GM18517 (cell line): ENCODE measurements around the gene TPRG1.
"Not testable (repeated sequence)": the region's sequence is repeated elsewhere in the genome, so short reads cannot be mapped to it uniquely, and the experiment has no call there.

Source experiments
- ATAC-seq: cut with Tn5 transposase; IDR thresholded peaks from one replicate; pipeline ENCODE4 v1.9.1; 2021; ENCODE audit warnings: mild to moderate bottlenecking, moderate library complexity; ENCODE audit not compliant: unreplicated experiment

TPRG1 gene

GRCh38 chr3:189307963-189308362 lies 136.2 kb downstream of the TPRG1 start:
- peak; percentile 39 for ATAC-seq

GRCh38 chr3:189308608-189309007 lies 136.8 kb downstream of the TPRG1 start:
- no peak for ATAC-seq

DNA sequence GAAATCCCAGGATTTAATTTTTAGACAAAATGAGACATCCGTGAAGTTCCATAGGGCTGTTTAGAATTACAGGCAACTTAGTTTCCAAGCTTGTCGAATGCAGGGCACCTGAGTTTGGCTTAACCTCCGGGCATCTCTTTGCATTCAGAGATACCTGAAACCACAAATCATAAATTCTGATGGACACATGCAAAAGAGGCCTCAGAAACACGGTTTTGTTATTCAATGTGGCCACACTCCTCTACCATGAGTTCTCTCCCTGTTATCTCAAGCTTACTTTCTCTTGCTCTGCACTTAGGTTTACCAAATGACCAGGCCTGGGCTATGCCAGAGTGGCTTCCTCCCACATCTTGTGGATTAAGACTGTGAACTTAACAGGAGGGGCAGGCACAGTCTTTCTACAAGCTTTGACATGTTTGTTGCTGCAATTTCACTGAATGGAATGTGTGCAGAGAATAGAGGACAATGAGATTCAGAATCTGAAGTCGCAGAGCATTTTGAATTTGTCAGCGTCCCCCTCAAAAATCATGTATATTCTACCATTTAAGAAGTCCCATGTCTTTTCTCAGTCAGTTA lies 137.7 kb downstream of the TPRG1 start:
- ATAC-seq: no peak

- no peak for ATAC-seq
Observed at GRCh38 chr3:189311521-189311920, 139.8 kb downstream of the TPRG1 start.

DNA sequence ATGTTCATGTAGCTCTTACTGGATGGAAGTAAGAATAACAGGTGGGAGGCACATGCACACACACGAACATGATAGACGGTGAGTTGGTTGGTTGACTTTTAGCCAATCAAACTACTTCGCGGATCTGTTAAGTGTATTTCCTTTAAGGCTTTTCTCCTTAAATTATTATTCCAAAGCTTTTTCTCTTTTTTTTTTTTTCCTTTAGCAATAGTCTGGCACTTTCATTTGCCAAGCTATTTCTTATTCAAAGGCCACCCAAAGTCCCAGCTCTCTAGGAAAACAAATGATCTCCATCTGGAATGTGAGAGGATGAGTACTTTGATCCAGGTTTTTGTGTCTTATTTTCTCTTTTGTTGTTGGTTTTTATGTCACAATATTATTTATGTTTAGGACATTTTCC lies 141.1 kb downstream of the TPRG1 start:
- ATAC-seq: no peak

DNA sequence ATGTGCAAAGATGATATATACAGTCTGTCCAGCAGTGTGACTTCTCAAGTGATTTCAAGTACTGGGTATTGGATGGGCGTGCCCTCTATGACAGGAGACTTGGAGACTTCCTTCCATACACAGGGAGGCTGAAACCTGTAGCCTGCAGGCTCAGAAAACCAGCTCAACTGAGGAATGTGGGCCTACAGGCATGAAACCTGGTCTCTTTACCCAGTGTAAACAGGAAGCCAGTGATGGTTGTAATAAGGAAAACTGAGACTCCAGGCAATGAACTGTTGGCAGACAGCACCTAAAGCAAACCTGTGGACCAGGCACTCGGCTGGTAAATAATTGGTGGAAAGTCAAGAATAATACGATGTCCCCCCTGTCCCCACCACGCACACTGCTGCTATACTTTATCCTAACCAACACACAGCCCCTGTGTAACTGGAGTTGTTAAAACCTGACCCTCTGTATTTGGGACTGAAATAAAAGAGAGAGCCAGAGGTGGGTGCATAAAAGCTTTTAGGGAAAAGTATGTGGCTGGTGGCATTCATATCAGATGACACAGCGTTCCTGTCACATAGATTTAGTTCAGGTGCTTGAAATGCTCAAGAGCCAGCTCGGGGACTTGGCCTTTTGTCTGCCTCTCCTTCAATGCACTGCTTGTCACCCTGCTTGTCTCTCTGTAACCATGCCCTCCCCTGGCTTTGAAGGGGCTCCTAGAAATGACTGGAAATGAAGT lies 144.7 kb downstream of the TPRG1 start:
- no peak for ATAC-seq

GRCh38 chr3:189317911-189318310 lies 146.1 kb downstream of the TPRG1 start:
- no peak for ATAC-seq

DNA sequence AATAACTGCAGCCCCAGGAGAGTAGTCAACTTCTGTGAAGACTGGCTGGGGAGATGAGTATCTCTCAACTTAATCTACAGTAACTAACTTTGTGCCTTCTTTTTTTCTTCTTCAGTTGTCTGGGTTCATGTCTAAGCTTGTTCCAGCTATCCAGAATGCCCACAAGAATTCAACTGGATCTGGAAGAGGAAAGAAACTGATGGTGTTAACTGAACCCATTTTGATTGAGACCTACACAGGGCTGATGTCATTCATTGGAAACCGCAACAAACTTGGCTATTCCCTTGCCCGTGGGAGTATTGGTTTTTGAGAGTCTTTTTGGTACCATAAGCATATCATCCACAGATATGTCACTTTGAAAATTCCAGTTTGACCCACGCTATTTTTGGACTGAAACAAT lies 148.7 kb downstream of the TPRG1 start:
- no peak for ATAC-seq

- no peak for ATAC-seq
Observed at GRCh38 chr3:189322339-189322738, 150.6 kb downstream of the TPRG1 start.

DNA sequence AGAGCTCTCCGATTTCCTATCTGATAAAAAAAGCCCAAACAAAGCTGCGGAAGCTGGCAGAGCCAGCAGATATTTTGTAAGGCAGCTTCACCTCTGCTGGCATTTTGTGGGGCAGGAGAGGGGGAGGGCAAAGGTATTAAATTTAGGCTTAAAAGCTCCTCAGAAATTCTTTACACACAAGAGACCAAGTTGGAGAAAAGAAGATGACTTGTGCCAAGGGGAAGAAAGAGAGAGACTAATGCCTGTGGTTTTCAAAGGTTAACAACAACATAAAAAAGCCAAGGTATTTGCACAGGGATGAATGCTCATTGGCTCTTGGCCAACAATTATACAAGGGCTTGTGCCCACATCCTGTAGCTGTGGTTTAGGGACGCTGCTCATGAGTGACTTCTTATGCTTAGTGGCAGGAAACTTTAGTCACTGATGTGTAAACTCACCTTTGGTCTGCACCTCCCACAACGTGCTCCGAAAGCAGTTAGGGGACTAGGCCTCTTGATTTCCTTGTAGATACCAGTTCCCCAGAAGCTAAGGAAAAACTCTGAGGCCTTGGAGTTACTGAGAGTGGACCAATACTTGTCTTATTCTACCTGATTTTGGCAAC lies 152.9 kb downstream of the TPRG1 start:
- ATAC-seq: peak; percentile 100

- no peak for ATAC-seq
Observed at GRCh38 chr3:189325454-189325853, 153.7 kb downstream of the TPRG1 start.

GRCh38 chr3:189329630-189330029 lies 157.9 kb downstream of the TPRG1 start:
- not testable (repeated sequence) for ATAC-seq

DNA sequence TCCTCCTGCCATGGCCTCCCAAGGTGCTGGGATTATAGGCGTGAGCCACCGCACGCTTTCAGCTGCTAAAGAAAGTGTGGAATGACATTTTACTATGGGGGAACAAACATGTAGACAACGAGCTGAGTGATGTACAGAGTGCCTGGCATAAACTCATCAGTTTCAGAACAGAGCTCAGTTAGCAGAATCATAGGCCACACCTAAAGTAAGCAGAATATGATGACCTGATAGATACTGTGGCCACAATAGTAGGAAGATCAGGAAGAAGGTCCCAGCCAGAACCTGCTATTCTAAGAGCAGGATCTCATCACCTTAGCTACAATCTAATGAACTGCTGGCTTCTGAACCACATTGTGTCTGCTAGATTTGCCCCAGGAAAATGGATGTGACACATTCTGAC lies 158.3 kb downstream of the TPRG1 start:
- no peak for ATAC-seq

GRCh38 chr3:189331002-189331418 lies 159.2 kb downstream of the TPRG1 start:
- ATAC-seq: no peak

GRCh38 chr3:189334064-189334920 lies 162.5 kb downstream of the TPRG1 start:
- ATAC-seq: no peak

DNA sequence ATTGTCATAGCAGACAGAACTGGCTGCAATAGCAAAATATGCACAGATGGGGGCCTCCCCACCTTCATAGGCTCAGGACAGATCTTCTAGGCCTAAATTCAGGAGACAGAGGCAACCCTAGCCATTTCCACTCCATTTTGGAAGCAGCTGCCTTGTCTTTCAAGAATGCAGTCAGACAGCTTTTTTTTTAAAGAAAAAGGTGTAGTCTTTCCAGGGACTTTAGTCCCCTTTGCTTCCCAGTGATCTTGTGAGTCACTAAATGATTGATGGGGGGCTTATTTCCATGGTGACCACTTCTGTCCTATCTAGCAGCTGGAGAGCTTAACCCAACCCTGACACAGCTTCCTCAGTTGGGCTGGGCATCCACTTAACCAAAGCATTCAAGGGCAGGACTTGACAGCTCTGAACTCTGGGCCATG lies 165.9 kb downstream of the TPRG1 start:
- ATAC-seq: no peak

GRCh38 chr3:189338366-189338765 lies 166.6 kb downstream of the TPRG1 start:
- ATAC-seq: no peak

DNA sequence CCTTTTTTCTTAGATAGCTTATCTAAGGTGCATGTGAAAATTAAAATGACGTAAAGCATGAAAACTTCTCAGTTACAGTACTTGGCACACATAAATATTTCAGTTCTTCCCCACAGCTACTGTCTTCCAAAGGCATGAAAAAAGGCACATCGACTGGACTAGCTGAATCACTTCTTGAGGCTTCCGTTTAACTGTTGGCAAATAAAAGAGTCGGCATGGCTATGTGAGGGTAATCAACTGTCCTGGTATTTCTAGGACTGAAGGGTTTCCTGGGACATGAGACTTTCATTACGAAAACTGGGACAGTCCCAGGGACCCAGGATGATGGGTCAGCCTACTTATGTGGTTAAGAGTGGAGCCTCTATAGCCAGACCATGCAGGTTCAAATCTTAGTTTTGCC lies 168.2 kb downstream of the TPRG1 start:
- no peak for ATAC-seq

GRCh38 chr3:189340680-189341460 lies 169.1 kb downstream of the TPRG1 start:
- no peak for ATAC-seq

DNA sequence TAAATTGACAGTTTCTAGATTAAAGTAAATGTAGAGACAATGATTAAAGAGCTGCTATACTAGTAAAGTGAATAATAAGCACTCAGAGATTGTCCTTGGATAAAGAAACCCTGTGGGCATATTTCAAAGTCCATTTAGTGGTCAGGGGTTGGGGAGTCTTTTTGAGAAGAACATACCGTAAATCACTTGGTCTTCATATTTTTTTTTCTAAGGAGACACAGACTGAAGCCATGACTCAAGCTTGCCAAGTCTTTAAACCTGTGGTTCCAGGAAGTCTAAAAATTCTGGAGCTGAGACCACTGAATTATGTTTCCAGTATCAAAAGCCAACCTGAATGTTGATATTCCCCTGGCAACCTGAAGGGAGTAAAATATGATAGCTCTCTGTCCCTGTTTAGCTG lies 171.0 kb downstream of the TPRG1 start:
- no peak for ATAC-seq

- no peak for ATAC-seq
Observed at GRCh38 chr3:189344996-189345395, 173.2 kb downstream of the TPRG1 start.
